ENCODE data around the gene FADS3. TPM values are rescaled to one million over a fixed set of nuclear protein-coding genes. Genes with fewer than 3 reads are reported as not detected.

The FADS3 gene
- total and polyA plus RNA-seq, 2 donors (not counting 1 experiment from before 2014, with no cell fraction given), result 79.9 to 224 TPM

- peak; percentile 16 for TF ChIP-seq EZH2 (IDR thresholded peaks at IDR 0.05; ENCODE audit: low read length, missing control alignments)
- TF ChIP-seq, protein P1, sequence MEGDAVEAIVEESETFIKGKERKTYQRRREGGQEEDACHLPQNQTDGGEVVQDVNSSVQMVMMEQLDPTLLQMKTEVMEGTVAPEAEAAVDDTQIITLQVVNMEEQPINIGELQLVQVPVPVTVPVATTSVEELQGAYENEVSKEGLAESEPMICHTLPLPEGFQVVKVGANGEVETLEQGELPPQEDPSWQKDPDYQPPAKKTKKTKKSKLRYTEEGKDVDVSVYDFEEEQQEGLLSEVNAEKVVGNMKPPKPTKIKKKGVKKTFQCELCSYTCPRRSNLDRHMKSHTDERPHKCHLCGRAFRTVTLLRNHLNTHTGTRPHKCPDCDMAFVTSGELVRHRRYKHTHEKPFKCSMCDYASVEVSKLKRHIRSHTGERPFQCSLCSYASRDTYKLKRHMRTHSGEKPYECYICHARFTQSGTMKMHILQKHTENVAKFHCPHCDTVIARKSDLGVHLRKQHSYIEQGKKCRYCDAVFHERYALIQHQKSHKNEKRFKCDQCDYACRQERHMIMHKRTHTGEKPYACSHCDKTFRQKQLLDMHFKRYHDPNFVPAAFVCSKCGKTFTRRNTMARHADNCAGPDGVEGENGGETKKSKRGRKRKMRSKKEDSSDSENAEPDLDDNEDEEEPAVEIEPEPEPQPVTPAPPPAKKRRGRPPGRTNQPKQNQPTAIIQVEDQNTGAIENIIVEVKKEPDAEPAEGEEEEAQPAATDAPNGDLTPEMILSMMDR (conservative IDR thresholded peaks at IDR 0.05 in 1 of 2, IDR thresholded peaks at IDR 0.05 in 1 of 2; ENCODE audit: low read depth in 1 of 2, low read length in 2 of 2), result no peak
- no peak overlapping the region for H2AFZ ChIP-seq (ENCODE audit: low read length)
- no peaks in the 10 kb centered on the region for H3K36me3 ChIP-seq (ENCODE audit: control insufficient read depth, insufficient read depth, low read length)
- no peak overlapping the region for H3K27ac ChIP-seq (ENCODE audit: insufficient read depth, low read length)
- H3K27me3 ChIP-seq (ENCODE audit: control insufficient read depth, insufficient read depth, low read length), result peaks cover 8% of the 10 kb centered on the region
- no peaks in the 10 kb centered on the region for H3K79me2 ChIP-seq (ENCODE audit: control insufficient read depth, insufficient read depth, low read length)
- no peak for DNase-seq (ENCODE audit: low read depth in 2 of 2)
- no peaks in the 10 kb centered on the region for H4K20me1 ChIP-seq (ENCODE audit: control insufficient read depth, extremely low read depth, insufficient read depth, low read length)
- no peak overlapping the region for H3K4me2 ChIP-seq (ENCODE audit: extremely low read depth, insufficient read depth, low read length)
- no peak overlapping the region for H3K9ac ChIP-seq (ENCODE audit: insufficient read depth, low read length)
- peaks cover 11% of the 10 kb centered on the region for H3K4me1 ChIP-seq (ENCODE audit: control insufficient read depth, extremely low read depth, insufficient read depth, low read length)
- peak overlapping the region in 1 of 4 experiments; percentile 69 for H3K4me3 ChIP-seq (replicated peaks in 1 of 4; ENCODE audit: control extremely low read depth in 1 of 4, insufficient read depth in 1 of 4, low read depth in 3 of 4, low read length in 4 of 4)
- H3K9me3 ChIP-seq (ENCODE audit: control insufficient read depth, insufficient read depth, low read depth, low read length), result no peaks in the 10 kb centered on the region
These were observed 27.0 kb upstream of the FADS3 start for GRCh38 chr11:61918251-61918937.

DNA sequence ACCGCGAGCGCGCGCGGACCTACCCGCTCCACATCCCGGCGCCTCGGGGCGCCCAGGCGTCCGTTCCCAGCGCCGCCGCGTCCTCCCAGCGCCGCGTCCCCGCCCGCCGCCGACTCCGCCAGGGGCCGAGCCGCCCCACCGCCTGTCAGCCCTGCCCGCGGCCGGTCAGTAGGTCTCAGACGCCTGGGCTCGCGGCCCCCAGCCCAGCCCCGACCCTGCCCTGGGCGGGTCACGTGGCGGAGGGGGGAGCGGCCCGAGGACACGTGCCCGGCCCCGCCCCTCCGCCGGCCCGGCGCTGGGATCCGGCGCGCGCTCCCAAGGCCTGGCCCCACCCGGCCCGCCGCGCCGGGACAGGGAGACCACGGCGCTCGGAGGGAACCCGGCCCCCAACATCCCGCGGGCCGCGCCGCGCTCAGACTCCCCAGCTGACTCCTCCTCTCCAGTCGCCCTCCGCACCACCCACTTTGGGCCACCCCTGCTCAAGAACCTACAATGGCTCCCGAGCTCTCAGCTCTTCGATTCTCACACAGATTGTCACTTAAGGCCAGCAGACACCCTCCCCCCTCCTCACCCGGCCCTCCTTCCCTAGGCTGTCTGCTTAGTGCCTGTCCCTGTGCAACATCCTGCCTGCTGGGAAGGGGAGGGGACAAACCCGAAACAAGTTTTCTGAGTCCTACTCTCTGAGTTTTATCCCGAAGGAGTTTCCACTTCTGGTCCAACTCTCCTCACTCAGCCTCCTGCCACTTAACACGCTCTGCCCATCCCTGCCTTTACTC is 26.2 kb upstream of the FADS3 start, which contains the start of gene RAB3IL1:
Gene RAB3IL1 (minus strand): TSS at position 233 of the 776 bp plus-strand sequence. CDS start 199 bp downstream, at position 34.
- no peaks in the 10 kb centered on the region for H3K79me2 ChIP-seq (ENCODE audit: control insufficient read depth, insufficient read depth, low read length)
- no peaks in the 10 kb centered on the region for H3K36me3 ChIP-seq (ENCODE audit: control insufficient read depth, insufficient read depth, low read length)
- H3K4me3 ChIP-seq (replicated peaks in 1 of 4; ENCODE audit: control extremely low read depth in 1 of 4, insufficient read depth in 1 of 4, low read depth in 3 of 4, low read length in 4 of 4), result peak within 1 kb of the TSS; percentile 21 to 69 (median 42)
- no peak within 1 kb of the TSS for H2AFZ ChIP-seq (ENCODE audit: low read length)
- peaks cover 5% of the 10 kb centered on the region for H3K4me1 ChIP-seq (ENCODE audit: control insufficient read depth, extremely low read depth, insufficient read depth, low read length)
- H3K9ac ChIP-seq (ENCODE audit: insufficient read depth, low read length), result peak within 1 kb of the TSS; percentile 57
- peak within 1 kb of the TSS; percentile 59 for H3K4me2 ChIP-seq (ENCODE audit: extremely low read depth, insufficient read depth, low read length)
- H4K20me1 ChIP-seq (ENCODE audit: control insufficient read depth, extremely low read depth, insufficient read depth, low read length), result no peaks in the 10 kb centered on the region
- peaks cover 8% of the 10 kb centered on the region for H3K27me3 ChIP-seq (ENCODE audit: control insufficient read depth, insufficient read depth, low read length)
- peak; percentile 18 to 21 for DNase-seq (ENCODE audit: low read depth in 2 of 2)
- TF ChIP-seq, protein P1 (conservative IDR thresholded peaks at IDR 0.05 in 1 of 2, IDR thresholded peaks at IDR 0.05 in 1 of 2; ENCODE audit: low read depth in 1 of 2, low read length in 2 of 2), result no peak
- peak; percentile 14 for TF ChIP-seq EZH2 (IDR thresholded peaks at IDR 0.05; ENCODE audit: low read length, missing control alignments)
- H3K27ac ChIP-seq (ENCODE audit: insufficient read depth, low read length), result no peak within 1 kb of the TSS
- H3K9me3 ChIP-seq (ENCODE audit: control insufficient read depth, insufficient read depth, low read depth, low read length), result no peaks in the 10 kb centered on the region

GRCh38 chr11:61916737-61917333 is 25.5 kb upstream of the FADS3 start:
- TF ChIP-seq, protein P1 (conservative IDR thresholded peaks at IDR 0.05 in 1 of 2, IDR thresholded peaks at IDR 0.05 in 1 of 2; ENCODE audit: low read depth in 1 of 2, low read length in 2 of 2), result no peak
- no peak for TF ChIP-seq EZH2 (IDR thresholded peaks at IDR 0.05; ENCODE audit: low read length, missing control alignments)
- Histone ChIP-seq H3K79me2 (ENCODE audit: control insufficient read depth, insufficient read depth, low read length) (no peaks in the 10 kb centered on the region), H3K4me2 (ENCODE audit: extremely low read depth, insufficient read depth, low read length) (peak overlapping the region; percentile 59), H3K27me3 (ENCODE audit: control insufficient read depth, insufficient read depth, low read length) (peaks cover 8% of the 10 kb centered on the region), H3K4me1 (ENCODE audit: control insufficient read depth, extremely low read depth, insufficient read depth, low read length) (peaks cover 5% of the 10 kb centered on the region), H3K9ac (ENCODE audit: insufficient read depth, low read length) (peak overlapping the region; percentile 57), H3K27ac (ENCODE audit: insufficient read depth, low read length) (no peak overlapping the region), H2AFZ (ENCODE audit: low read length) (no peak overlapping the region), H3K36me3 (ENCODE audit: control insufficient read depth, insufficient read depth, low read length) (no peaks in the 10 kb centered on the region), H3K4me3 (replicated peaks in 1 of 4; ENCODE audit: control extremely low read depth in 1 of 4, insufficient read depth in 1 of 4, low read depth in 3 of 4, low read length in 4 of 4) (peak overlapping the region; percentile 21 to 69 (median 37)), H3K9me3 (ENCODE audit: control insufficient read depth, insufficient read depth, low read depth, low read length) (no peaks in the 10 kb centered on the region), H4K20me1 (ENCODE audit: control insufficient read depth, extremely low read depth, insufficient read depth, low read length) (no peaks in the 10 kb centered on the region)
- DNase-seq (ENCODE audit: low read depth in 2 of 2), result no peak

Measured in fibroblast of lung (primary cell).